Transverse colon (tissue), 3 donors: ENCODE data around the gene PARP1.

Source experiments
- CTCF ChIP-seq, 5 experiments: fragments of 200-600 bp in 3 of 5; fragments of 450-650 bp in 2 of 5; sonication (generic) in 3 of 5; IDR thresholded peaks; 1 replicate in 2 of 5; 2 replicates in 3 of 5; pipeline ENCODE4 v1.5.1; 2016 to 2017; ENCODE audit warnings: antibody characterized with exemption in 5 of 5, inconsistent platforms in 3 of 5, mild to moderate bottlenecking in 2 of 5, moderate library complexity in 1 of 5
- POLR2A ChIP-seq: fragments of 450-650 bp; IDR thresholded peaks from one replicate; pipeline ENCODE4 v1.6.1; 2016; ENCODE audit warnings: antibody characterized with exemption, mild to moderate bottlenecking, moderate library complexity

GRCh38 chr1:226414098-226414698 is 6.3 kb upstream of the PARP1 start:
- no peak for TF ChIP-seq CTCF (IDR thresholded peaks at IDR 0.05)
- no peak for TF ChIP-seq POLR2A
